Dermis blood vessel endothelial cell (primary cell): ENCODE results near the gene SLC2A3. TPM values are rescaled to one million over a fixed set of nuclear protein-coding genes. Genes with fewer than 3 reads are reported as not detected.
"Not testable (repeated sequence)": the region's sequence is repeated elsewhere in the genome, so short reads cannot be mapped to it uniquely, and the experiment has no call there.

Experiments used
- DNase-seq: peaks from one replicate; pipeline ENCODE4 v3.0.0; 2010
- total RNA-seq: library from RNA; depleted of rRNA; stranded (reverse); fragments of >200 nt; gene quantifications from 2 replicates; pipeline ENCODE4 v1.2.3, GENCODE V29; 2014

The SLC2A3 gene
- total RNA-seq, 1 donor from 2014 or later = 32.5 TPM

- DNase-seq = no peak
Measured at GRCh38 chr12:7915661-7916403, 20.2 kb downstream of the SLC2A3 start.

GRCh38 chr12:7910106-7910505, 25.9 kb downstream of the SLC2A3 start:
- not testable (repeated sequence) for DNase-seq

DNA sequence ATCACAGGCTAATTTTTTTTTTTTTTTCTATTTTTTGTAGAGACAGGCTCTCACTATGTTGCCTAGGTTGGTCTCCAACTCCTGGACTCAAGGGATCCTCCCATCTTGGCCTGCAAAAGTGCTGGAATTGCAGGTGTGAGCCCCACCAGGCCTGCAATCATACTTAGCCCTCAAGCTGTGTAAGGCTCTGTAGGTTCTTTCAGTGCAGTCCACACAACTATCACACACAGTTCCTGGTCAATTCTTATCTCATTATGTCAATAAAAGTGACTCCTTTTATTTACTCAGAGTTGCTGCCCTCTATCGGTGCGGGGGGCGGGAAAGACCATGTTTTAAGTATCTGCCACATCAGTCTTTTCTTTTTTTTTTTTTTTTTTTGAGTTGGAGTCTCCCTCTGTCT, 29.0 kb downstream of the SLC2A3 start:
- peak; percentile 69 for DNase-seq

DNA sequence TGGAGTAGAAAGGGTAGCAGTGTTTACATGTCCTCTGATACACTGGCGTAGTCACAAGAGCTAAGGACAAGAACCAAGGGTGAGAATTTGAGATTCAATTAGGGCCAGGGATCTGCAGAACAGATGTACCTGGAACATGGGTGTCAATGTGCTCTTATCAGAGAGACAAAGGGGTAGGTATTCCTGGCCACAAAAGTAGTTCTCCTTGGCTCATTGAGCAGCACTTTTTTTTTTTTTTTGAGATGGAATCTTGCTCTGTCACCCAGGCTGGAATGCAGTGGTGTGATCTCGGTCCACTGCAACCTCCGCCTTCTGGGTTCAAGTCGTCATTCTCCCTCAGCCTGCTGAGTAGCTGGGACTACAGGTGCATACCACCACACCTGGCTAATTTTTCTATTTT, 29.7 kb downstream of the SLC2A3 start:
- not testable (repeated sequence) for DNase-seq

- not testable (repeated sequence) for DNase-seq
Measured at GRCh38 chr12:7905600-7906125, 30.3 kb downstream of the SLC2A3 start.

- DNase-seq = peak; percentile 80
Measured at GRCh38 chr12:7905071-7905470, 30.9 kb downstream of the SLC2A3 start.

- not testable (repeated sequence) for DNase-seq
Measured at GRCh38 chr12:7902416-7902815, 33.6 kb downstream of the SLC2A3 start.

GRCh38 chr12:7899755-7900154, 36.2 kb downstream of the SLC2A3 start:
- no peak for DNase-seq

DNA sequence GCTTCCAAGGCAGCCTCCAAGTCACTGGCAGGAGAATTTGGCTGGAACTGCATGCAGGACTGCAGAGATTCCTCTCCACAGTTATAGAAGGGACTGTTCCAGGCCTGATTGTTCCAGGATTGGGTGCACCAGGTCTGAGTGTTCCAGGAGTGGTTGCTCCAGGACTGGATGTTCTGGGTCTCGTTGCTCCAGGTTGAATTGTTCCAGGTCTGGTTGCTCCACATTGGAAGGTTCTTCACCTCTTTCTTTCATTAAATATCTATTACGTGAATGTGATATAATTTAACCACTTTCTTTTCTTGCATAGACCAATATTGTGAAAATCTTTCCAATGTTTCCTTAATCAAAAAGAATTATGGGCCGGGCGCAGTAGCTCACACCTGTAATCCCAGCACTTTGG, 39.3 kb downstream of the SLC2A3 start:
- DNase-seq = not testable (repeated sequence)

DNA sequence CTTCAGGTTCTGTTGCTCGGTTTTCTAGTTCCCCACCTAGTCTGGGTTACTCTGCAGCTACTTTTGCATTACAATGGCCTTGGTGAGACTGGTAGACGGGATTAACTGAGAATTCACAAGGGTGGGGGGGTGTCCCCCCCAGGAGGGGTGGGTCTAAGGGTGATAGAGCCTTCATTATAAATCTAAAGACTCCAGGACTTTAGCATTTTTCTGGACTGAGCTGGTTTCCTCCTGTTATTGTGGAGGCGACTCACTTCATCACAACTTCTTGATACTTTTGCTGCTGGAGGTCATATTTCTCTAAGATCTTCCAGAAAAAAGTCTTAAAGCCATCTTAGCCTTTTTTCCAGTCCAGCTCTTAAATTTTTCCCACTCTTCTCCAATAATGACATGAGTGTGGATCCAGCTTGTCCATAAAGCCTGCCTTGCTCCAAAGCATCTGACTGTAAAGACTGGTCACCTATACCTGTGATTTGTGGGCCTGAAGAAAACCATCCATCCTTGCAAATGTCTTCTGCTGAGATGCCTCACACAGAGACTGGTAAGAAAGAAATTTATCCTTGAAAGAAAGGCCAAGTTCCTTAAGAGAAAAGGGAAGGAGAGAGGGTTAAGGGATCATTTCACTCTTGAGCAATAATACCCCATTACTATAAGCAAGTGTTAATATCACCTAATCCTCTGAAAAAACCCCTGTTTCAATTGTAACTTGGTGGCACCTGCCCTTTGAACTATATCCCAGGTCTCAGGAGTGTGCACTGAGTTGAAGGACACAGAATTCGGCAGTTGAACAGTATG, 43.6 kb downstream of the SLC2A3 start:
- no peak for DNase-seq

DNA sequence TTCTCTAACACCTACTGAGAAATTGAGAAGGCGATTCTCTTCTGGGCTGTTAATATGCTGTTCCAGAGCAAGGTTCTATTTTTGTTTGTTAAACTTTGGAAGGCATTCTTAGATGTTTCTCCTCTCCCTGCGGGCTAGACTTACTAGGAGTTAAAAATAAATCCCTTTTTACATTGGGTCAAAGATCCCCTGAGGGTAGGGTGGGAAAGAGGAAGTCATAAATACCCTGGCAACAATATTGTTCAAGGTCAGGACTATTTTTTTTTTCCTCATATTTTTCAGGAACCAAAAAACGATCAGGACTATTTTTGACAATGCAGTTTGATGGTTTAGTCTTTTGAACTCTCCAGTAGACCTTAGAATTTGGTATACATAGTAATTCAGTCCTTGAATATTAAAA, 51.3 kb downstream of the SLC2A3 start:
- no peak for DNase-seq

DNA sequence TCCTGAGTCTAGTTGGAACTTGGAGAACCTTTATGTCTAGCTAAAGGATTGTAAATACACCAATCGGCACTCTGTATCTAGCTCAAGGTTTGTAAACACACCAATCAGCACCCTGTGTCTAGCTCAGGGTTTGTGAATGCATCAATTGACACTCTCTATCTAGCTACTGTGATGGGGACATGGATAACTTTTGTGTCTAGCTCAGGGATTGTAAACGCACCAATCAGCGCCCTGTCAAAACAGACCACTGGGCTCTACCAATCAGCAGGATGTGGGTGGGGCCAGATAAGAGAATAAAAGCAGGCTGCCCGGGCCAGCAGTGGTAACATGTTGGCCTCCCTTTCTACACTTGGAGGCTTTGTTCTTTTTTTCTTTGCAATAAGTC, 54.3 kb downstream of the SLC2A3 start:
- not testable (repeated sequence) for DNase-seq

DNA sequence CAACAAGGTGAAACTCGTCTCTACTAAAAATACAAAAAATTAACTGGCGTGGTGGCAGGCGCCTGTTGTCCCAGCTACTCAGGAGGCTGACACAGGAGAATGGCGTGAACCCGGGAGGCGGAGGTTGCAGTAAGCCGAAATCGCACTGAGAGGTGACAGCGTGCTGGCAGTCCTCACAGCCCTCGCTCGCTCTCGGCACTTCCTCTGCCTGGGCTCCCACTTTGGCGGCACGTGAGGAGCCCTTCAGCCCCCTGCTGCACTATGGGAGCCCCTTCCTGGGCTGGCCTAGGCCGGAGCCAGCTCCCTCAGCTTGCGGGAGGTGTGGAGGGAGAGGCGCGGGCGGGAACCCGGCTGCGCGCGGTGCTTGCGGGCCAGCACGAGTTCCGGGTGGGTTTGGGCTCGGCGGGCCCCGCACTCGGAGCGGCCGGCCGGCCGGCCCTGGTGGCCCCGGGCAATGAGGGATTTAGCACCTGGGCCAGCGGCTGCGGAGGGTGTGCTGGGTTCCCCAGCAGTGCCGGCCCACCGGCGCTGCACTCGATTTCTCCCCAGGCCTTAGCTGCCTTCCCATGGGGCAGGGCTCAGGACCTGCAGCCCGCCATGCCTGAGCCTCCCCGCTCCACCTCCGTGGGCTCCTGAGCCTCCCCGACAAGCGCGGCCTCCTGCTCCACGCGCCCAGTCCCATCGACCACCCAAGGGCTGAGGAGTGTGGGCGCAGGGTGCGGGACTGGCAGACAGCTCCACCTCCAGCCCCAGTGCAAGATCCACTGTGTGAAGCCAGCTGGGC, 54.8 kb downstream of the SLC2A3 start:
- not testable (repeated sequence) for DNase-seq

DNA sequence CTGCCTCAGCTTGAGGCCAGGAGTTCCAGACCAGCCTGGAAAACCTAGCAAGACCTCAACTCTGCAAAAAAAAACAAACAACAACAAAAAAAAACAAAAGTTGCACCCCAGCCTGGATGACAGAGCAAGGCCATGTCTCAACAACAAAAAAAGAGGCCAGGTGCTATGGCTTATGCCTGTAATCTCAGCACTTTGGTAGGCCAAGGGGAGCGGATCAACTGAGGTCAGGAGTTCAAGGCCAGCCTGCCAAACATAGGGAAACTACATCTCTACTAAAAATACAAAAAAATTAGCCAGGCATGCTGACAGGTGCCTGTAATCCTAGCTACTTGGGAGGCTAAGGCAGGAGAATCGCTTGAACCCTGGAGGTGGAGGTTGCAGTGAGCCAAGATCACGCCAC, 56.7 kb downstream of the SLC2A3 start:
- DNase-seq = no peak

DNA sequence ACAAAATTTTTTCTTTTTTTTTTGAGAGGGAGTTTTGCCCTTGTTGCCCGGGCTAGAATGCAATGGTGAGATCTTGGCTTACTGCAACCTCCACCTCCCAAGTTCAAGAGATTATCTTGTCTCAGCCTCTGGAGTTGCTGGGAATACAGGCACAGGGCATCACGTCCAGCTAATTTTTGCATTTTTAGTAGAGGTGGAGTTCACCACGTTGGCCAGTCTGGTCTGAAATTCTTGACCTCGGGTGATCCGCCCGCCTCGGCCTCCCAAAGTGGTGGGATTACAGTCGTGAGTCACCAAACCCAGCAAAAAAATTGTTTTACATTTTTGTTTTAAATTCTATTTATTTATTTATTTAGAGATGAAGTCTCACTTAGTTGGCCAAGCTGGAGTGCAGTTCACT, 58.6 kb downstream of the SLC2A3 start:
- no peak for DNase-seq

GRCh38 chr12:7872566-7873319, 63.2 kb downstream of the SLC2A3 start, which contains the start of gene SLC2A14:
SLC2A14 (minus strand) TSS chr12:7872915; CDS start chr12:7869880, 3,035 bp downstream.
- DNase-seq = no peak

DNA sequence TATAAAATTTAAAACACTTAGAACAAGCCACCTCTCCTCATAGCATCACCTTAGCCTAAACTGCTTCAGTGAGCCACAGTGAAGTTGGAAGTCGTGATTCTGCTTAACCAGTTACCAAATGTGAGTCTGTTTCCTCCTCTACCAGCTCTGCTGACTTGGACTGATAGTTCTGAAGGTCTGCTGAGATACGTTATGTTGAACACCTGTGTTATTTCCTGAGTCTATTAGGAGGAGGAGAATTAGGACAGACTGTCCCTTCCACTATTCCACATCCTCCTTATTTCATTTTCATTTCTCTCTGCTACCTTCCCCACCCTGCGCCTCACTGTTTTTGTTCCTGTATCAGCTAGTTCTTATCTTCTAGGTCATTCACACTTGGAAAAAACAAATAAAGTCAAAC, 65.7 kb downstream of the SLC2A3 start:
- no peak for DNase-seq

Other genes starting within 250 kb of the SLC2A3 start
- 2.2 and 2.9 TPM in 2 replicates for gene GDF3, start 240.4 kb downstream of the SLC2A3 start, total RNA-seq
- not detected in 2 replicates for gene DPPA3, start 224.8 kb downstream of the SLC2A3 start, total RNA-seq
- not detected in 2 replicates for gene CLEC4C, start 188.8 kb downstream of the SLC2A3 start, total RNA-seq
- not detected in 2 replicates for gene NANOGNB, start 171.0 kb downstream of the SLC2A3 start, total RNA-seq
- not detected in 2 replicates for gene NANOG, start 146.8 kb downstream of the SLC2A3 start, total RNA-seq
- gene SLC2A14, start 63.3 kb downstream of the SLC2A3 start, total RNA-seq = not detected in 2 replicates
- 4.9 and 7.4 TPM in 2 replicates for gene FOXJ2, start 96.5 kb upstream of the SLC2A3 start, total RNA-seq
- gene C3AR1, start 130.2 kb upstream of the SLC2A3 start, total RNA-seq = 0.09 TPM in 1 of 2 replicates, not detected in the other
- 45.6 and 59.1 TPM in 2 replicates for gene NECAP1, start 146.1 kb upstream of the SLC2A3 start, total RNA-seq
- 0.19 TPM in 1 of 2 replicates, not detected in the other for gene CLEC4A, start 187.4 kb upstream of the SLC2A3 start, total RNA-seq
- under 0.01 TPM in 1 of 2 replicates, not detected in the other for gene ZNF705A, start 220.8 kb upstream of the SLC2A3 start, total RNA-seq